GM18873 (cell line): ENCODE data around the gene TTC17.
"Not testable (repeated sequence)": the region's sequence is repeated elsewhere in the genome, so short reads cannot be mapped to it uniquely, and the experiment has no call there.

ENCODE experiments used
- ATAC-seq: cut with Tn5 transposase; IDR thresholded peaks from one replicate; pipeline ENCODE4 v1.9.1; 2021; ENCODE audit warnings: mild to moderate bottlenecking, moderate library complexity, moderate number of reproducible peaks; ENCODE audit not compliant: unreplicated experiment, low FRiP score

The TTC17 gene

DNA sequence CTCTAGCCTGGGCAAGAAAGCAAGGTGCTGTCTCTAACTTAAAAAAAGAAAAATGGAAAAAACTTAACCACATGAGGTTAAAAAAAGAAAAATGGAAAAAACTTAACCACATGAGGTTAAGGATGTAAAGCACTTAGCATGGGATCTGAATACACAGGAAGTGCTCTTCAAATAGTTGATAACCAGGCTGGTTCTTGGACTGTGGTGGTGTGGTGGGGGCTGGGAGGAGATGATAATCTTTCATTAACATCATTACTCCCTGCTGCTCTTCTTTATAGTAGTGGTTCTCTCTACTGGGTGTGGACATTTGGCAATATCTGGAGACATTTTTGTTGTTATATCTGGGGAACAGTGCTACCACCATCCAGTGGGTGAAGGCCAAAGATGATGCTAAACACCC, 88.4 kb downstream of the TTC17 start:
- no peak for ATAC-seq

DNA sequence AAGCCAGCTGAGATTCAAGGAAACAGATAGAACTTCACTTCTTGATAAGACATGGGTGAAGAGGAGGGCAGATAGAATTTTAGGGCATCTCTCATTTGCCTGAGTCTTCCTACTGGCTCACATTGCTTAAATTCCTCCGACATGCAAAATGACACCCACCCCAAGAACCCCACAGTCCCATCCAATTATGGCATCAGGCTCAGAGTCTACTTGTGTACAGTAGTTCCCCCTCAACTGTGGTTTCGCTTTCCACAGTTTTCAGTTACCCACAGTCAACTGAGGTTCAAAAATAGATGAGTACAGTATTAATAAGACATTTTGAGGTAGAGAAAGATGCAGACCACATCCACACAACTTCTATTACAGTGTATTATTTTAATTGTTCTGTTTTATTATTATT, 99.8 kb downstream of the TTC17 start:
- ATAC-seq, result no peak

DNA sequence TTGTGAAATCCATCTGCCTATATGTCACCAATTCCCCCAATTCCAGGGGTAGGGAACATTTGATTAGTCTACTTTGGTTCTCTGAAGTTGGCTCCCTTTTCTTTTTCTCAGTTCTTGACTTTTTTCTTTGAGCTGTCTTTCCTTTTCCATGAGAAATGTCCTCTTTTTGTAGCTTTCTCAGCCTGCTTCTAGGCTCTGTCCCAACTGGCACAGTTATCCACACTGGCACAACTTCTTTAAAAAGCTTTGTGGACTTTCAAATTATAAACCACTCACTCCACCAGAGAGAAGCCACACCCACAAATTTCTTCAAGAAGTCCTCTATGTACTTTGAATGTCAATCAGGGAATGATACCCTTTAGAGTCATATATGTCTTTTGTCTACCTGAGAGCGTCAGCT, 100.5 kb downstream of the TTC17 start:
- ATAC-seq, result no peak

DNA sequence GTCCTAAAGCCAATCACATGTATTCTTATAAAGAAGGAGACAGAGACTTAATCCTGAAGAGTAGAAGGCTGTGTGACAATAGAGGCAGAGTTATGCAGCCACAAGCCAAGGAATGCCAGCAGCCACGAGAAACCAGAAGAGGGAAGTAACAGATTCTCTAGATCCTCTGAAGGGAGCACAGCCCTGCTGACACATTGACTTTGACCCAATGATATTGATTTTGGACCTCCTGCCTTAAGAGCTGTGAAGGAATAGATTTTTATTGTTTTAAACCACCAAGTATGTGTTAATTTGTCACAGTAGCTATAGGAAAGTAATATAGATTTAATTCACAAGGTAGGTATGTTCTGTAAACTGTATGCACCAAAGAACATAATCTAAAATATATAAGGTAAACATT, 103.6 kb downstream of the TTC17 start:
- ATAC-seq, result no peak

DNA sequence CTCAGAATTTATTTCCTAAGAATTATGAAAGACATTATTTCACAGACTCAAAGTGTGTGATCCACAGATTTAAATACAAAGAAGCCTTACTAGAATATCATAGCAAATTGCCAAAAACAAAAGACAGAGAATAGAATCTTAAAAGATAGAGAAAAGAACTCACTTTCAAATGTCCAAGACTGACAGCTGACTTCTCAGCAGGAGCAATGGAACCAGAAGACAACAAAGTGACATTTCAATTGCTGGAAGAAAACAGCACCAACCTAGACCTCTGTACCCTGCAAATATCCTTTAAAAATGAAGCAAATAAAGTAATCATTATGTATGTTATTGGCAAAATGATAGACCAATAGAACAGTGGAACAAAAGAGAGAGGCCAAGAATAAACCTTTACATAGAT, 109.2 kb downstream of the TTC17 start:
- no peak for ATAC-seq

DNA sequence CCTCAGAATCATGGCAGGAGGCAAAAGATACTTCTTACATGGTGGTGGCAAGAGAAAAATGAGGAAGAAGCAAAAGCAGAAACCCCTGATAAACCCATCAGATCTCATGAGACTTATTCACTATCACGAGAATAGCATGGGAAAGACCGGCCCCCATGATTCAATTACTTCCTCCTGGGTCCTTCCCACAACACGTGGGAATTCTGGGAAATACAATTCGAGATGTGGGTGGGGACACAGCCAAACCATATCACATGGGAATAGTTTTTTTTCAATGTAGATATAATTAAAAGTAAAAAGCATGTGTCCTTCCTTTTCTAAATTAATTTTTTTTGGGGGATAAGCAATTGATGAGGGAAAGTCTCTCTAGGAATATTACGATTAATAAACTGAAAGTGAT, 118.8 kb downstream of the TTC17 start:
- not testable (repeated sequence) for ATAC-seq

DNA sequence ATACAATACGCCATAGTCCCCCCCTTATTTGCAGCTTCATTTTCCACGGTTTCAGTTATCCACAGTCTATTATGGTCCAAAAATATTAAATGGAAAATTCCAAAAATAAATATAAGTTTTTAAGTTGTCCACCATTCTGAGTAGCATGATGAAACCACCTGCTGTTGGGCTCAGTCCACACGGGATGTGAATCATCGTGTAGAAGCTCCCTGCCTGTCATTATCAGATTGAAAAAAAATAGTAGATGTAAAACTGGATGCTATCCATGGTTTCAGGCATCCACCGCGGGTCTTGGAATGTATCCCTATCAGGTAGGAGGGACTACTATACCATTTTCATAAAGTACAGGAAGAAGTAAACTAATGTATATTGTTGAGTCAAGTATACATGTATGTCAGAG, 127.4 kb downstream of the TTC17 start:
- no peak for ATAC-seq

DNA sequence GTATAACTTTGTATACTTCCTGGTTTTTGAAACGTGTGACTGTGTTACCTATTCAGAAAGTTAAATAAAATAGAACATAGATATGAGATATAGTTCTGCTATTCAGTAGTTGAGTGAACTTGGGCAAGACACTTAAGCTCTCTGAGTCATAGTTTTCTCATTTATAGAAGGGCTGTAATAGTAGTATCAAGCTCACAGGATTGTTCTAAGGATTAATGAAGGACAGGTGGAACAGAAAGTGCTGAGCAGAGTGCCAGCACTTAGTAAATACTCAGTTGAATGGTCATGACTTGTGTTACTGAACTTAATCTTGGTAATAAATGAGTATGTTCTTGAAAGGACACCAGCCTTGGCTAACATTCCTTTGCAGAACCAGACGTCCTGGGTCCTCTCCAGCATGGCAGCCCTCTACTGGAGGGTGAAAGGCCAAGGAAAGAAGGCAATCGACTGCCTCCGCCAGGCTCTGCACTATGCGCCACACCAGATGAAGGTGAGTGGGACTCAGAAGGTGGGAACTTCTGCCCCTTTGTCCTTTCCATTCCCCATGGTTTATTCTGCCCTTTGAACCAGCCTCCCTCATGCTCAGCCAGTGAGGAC, 131.2 kb downstream of the TTC17 start:
- ATAC-seq, result no peak

DNA sequence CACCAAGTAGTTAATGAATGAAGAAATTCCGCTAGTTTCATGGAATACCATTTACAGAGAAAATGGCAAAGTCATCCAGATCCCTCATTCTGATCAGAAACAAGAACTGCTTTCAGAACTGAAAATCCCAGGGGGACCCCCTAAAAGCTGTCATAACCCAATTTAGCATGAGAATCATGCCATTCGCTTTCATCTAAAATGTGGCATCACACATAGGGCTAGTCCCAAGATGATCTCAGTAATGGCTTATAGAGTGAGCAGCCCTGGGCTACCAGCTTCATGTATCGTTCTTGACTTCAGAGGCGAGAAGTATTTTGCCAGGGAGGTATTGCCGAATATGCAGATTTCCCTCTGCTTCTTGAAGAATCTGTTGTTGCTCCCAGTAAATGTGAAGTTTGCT, 134.0 kb downstream of the TTC17 start:
- no peak for ATAC-seq

DNA sequence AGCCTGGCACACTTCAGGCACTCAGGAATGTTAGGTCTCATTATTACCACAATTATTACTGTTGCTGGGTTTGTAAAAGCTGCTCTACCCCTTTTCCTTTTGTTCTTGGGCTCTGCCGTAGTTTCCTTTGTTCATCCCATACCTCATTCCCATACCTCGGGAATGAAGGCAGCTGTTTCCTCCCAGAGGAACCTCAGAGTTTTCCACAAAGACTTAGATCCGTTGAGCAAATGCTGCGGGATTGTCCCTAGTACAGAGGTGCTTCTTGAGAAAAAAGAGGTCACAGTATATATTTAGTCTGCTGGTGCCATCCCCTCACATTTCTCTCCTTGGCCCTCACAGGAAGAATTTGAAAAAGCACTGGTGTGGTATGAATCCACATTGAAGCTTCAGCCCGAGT, 134.7 kb downstream of the TTC17 start:
- no peak for ATAC-seq

DNA sequence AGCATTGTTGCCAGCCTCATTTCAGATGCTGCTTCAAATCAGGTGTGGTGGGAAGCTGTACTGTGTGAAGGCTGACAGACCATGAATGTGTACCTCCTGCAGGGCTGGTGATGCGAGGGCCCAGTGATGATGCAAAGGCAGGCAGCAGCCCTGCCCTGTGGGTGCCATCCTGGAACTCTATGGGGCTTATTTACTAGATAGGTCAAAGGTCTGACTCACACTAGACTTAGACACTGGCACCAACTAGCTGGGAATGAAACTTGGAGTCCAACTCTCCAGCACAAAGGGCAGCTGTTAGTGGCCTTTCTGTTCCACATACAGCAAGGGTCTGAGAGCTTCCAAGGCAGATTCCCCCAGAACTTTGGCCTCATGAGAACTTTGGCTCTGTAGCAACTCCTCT, 138.4 kb downstream of the TTC17 start:
- ATAC-seq, result no peak

DNA sequence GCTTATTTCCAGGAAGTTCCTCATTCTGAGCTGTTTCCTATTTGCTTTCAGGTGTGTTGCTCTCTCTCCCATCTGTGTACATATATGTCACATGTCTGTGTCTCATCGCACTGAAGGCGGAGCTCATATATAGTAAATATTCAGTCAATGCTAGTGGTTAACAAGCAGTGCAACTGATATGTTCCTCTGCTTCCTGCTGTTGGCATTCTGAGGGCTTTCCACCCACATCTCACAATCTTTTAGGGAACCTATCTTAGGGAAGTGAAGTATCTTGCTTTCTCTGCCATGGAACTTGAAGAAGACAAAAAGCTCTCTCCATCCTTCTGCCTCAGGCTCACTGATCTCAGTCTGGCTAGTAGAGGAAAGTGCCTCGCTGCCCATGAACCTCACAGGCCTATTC, 139.8 kb downstream of the TTC17 start:
- ATAC-seq, result no peak

DNA sequence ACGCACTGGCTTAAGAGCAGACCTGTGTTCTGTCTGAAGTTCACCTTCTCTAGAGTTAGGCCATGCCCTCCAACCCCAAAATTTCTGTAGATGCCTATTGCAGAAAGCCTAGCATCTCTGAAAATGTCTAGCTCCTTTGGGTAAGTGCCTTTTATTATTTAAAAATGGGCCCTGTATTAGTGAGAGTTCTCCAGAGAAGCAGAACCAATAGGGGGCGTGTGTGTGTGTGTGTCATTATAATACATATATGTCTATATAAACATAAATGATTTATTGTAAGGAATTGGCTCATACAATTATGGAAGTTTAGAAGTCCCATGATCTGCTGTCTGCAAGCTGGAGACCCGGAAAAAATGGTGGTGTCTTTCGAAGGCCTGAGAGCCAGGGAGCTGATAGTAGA, 144.7 kb downstream of the TTC17 start:
- no peak for ATAC-seq

DNA sequence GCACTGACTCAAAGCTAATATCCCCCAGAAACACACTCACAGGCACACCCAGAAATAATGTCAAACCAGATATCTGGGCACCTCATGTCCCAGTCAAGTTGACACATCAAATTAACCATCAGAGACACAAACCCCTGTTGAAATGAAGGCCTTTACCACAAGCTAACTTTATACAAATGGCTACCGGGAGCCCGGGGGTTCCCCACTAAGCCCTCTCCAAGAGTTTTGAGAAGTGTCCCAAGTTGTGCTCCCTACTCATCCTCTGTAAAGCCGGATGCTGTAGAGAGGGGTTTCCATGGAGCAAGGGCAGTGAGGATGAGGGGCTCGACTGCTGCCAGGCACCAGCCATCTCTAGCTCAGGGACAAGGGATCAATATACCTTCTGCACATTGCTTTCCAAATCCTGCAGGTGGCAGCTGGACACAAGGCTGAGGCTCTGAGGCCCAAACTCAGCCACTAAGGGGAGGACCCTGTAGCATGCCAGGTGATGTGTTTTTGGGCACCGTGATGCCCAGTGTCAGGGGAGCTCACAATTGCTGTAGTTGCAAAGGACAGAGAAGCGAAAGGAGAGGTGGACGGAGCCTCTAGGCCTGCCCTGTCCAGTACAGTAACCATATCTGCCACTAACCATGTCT, 145.7 kb downstream of the TTC17 start:
- ATAC-seq, result no peak

DNA sequence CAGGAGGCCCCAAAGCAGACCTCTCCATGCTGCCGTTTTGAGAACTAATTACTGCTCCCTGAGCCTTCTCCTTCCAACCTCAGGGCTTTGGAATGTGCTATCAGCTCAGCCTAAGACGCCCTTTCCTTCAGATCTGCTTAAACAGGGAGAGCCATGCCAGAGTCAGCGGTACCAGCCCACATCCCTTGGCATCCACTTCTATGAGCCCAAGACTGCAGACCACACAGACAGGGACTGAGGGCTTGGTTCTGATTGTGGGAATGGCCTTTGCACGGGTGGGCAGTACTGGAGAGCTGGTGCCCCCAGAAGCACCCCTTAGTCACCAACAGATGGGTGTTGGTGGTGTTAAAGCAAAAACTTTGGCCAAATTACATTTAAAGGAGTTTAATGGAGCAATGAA, 146.5 kb downstream of the TTC17 start:
- ATAC-seq, result no peak

DNA sequence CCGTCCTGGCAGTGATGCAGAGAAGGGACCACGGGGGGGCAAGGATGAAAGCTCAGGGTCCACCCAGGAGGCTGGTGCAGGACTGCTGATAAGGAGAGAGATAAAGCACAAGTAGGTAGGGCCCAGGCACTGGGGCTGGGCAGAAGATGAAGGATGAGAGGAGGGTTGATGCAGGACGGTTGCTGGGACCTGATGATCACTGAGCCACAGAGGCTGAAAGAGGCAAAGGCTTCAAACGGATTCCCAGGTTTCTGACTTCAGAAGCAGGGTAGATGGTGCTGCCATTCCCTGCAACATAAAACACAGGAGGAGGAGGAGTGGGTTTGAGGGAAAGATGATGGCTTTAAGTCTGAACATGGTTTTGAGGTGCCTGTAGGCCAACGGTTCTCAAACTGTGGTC, 148.5 kb downstream of the TTC17 start:
- ATAC-seq, result no peak

DNA sequence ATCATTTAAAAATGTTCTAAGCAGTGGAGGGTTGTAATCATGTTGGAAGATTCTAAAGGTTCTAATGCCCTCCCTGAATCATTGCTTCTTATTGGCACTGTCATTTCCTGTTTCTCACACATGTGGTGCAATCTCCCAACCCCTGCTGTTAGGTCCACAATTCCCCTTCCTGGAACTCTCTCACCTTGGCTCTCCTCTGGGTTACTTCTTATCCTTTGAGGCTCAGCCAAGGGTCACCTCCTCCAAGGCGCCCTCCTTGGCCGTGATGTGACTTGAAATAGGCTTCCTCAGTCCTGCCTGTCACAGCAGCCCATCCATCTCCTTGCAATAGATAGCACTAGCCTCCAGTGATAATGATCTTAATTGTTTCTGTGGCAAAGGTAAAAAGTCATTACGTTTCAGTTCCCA, 149.8 kb downstream of the TTC17 start:
- ATAC-seq, result no peak

DNA sequence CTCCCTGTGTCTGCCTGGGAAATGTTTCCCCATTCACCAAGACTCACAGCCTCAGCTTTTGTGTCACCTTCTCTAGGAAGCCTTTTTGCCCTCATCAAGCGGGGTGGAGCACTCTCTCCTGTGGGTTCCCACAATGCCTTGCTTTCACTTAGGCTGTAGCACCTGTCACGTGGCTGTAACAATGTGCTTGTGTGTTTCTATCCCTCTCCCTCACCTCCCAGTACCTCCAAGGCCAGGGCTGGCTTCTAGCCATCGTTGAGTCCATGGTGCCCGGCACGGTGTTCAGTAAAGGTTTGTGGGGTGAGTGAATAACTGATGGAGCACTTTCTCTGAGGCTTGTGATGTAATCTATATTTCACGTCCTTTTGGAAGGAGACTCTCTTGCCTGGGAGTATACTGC, 153.2 kb downstream of the TTC17 start:
- no peak for ATAC-seq

DNA sequence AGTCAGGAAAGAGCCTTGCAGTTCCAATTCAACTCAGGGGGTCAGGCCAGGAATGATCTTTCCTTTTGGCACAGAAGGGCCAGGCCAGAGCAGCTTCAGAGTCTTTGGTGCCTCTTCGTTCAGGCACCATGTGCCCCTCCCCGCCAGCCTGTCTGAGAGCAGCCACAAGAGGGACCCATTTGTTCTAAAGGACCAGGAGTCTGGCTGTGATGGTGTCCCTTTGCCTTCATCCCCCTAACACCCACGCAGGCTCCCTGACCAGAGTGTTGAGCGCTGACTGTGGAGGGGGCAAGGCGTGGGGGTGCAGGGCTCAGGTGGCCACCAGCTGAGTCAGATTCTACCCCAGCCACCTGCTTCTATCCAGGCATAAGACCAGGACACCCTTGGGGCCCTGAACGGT, 156.4 kb downstream of the TTC17 start:
- no peak for ATAC-seq

DNA sequence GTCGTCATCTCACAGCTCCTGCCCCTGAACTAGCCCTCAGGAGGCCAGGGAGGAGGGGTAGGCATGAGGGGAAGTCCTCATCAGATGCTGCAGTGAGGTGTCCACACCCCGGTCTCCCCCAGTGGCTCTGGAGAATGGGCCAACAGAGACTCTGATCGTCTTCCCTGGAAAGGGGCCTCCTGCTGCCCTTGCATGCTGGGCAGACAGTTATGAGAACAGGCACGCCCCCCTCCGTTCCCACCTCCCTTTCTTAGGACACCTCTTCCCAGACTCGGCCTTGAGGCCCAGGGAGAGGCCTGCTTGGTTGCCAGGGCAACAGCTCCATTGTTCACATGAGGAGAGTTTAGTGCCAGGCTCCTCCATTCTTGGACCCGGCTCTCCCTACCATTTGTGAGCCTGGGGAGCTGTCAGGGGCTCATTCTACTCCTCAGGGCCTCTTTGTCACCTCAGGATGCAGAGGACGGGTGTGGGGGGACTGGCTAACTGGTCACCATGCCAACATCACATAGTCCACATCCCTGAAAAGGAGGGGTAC, 157.7 kb downstream of the TTC17 start:
- ATAC-seq, result no peak

DNA sequence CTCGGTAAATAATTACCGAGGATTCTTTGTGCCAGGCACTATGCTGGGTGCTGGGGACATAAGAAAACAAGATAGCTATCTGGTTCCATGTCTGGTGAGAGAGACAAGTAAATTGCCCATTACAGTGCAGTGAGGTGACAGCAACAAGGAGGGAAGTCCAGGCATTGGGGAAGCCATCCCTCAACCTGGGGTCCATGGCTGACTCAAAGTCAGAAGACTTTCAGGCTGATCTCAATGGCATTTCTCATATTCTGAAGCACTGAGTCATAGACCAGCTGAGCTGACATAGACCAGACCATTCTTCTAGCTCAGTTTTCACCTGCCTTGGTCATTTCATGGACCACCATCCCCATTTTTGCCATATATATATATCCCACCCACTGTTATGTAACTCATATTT, 158.8 kb downstream of the TTC17 start:
- ATAC-seq, result no peak

DNA sequence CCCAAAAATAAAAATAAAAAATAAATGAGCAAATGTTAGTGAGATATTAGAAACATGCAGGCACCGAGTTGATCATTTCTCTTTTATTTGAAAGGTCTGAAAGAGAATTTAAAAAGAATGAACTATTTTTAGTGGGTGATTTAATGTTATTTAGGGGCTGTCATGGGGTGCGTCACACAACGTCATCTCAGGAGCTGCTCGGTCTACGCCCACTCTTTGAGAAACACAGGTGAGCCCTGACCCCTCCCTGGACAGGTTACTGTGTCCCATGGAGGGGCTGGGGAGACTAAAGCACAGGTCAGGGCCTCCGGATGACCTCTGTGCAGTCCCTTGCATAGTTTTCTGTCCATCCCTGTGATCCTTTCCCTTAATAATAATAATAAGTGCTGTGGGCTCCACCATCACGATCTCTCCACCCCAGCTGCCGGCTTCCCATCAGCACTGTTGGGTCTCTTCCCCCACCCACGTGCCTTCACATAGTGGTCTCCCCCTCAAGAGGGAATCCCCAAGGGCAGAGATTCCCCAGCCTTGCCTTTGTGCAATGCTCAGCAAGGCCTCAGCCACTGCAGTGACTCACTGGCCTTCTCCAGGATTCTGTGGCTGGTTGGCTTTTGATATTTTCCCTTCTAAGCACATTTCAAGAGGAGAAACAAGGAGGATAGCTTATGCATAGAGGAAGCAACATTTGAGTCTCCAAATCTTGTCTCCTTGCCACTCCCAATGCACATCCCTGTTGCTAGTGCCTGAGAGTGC, 159.9 kb downstream of the TTC17 start:
- no peak for ATAC-seq
